AG04450 (cell line): Measurements from ENCODE around the gene PDE4D. TPM values are rescaled to one million over a fixed set of nuclear protein-coding genes. Genes with fewer than 3 reads are reported as not detected.
"Not testable (repeated sequence)": the region's sequence is repeated elsewhere in the genome, so short reads cannot be mapped to it uniquely, and the experiment has no call there.

ENCODE experiments used
- CTCF ChIA-PET: fragments of 300-600, 350-600 bp; formaldehyde crosslinking; extraction: SDS; loops from one replicate; lab custom pipeline; 2022; ENCODE audit warnings: antibody characterized with exemption, inconsistent platforms; lab: Charles Lee
- POLR2A ChIA-PET: fragments of 350-600 bp; formaldehyde crosslinking; extraction: SDS; loops from one replicate; lab custom pipeline; 2021; ENCODE audit warnings: antibody characterized with exemption, inconsistent platforms; lab: Yijun Ruan, JAX
- DNase-seq: peaks from one replicate; pipeline ENCODE4 v3.0.0-alpha.2; 2011; ENCODE audit warnings: low read depth, low spot score
- H3K27ac ChIP-seq: one replicate; pipeline ENCODE4 v1.5.1; 2012; ENCODE audit warnings: low read depth, low read length, control low read depth
- H3K27me3 ChIP-seq: one replicate; pipeline ENCODE4 v1.6.0; 2012; ENCODE audit warnings: low read length; ENCODE audit not compliant: control insufficient read depth, insufficient read depth
- H3K4me3 ChIP-seq: 2 replicates; pipeline ENCODE4 v1.5.1; 2011; ENCODE audit warnings: mild to moderate bottlenecking, low read depth, low read length, control low read depth
- H3K9me3 ChIP-seq: 2 replicates; pipeline ENCODE4 v1.5.1; 2012; ENCODE audit warnings: low read length; ENCODE audit not compliant: control insufficient read depth, insufficient read depth
- polyA plus RNA-seq: library from polyadenylated mRNA; depleted of rRNA; stranded (reverse); fragments of >200 nt; gene quantifications from 2 replicates; pipeline ENCODE4 v1.2.3, GENCODE V29; 2011
- TF ChIP-seq, protein P1 (sequence below): IDR thresholded peaks from 2 replicates; pipeline ENCODE4 v1.5.1; 2011; ENCODE audit warnings: low read depth, low read length, control low read depth, inconsistent platforms

Gene PDE4D
- polyA plus RNA-seq, 1 experiment = 12.0 TPM

DNA sequence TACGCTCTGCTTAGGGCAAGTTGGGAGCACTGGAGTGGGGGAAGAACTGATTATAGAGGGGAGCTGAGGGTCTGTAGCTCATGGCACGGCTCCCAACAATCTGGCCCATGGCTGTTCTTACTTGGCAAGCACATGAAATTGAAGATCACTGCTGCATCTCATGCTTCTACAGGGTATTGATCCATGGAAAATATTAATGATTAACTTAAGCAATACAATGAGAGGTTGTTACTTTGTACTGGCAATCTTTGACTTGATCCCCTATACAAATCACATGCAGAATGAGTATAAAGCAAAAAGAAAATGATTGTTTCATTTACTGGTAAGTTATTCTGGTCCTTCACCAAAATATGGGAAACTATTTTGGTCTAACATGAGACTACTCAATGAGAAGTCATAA is 481.1 kb downstream of the PDE4D start:
- Histone ChIP-seq H3K27ac (no peak overlapping the region), H3K4me3 (no peak overlapping the region), H3K27me3 (no peaks in the 10 kb centered on the region), H3K9me3 (no peaks in the 10 kb centered on the region)
- DNase-seq = no peak
- ChIA-PET CTCF (interaction anchor here (0.8 kb wide), 1 partner anchor 224 kb away, joined by 3 read pairs; no protein-coding TSS in a partner anchor), POLR2A (no interaction called here)
- TF ChIP-seq, protein P1, sequence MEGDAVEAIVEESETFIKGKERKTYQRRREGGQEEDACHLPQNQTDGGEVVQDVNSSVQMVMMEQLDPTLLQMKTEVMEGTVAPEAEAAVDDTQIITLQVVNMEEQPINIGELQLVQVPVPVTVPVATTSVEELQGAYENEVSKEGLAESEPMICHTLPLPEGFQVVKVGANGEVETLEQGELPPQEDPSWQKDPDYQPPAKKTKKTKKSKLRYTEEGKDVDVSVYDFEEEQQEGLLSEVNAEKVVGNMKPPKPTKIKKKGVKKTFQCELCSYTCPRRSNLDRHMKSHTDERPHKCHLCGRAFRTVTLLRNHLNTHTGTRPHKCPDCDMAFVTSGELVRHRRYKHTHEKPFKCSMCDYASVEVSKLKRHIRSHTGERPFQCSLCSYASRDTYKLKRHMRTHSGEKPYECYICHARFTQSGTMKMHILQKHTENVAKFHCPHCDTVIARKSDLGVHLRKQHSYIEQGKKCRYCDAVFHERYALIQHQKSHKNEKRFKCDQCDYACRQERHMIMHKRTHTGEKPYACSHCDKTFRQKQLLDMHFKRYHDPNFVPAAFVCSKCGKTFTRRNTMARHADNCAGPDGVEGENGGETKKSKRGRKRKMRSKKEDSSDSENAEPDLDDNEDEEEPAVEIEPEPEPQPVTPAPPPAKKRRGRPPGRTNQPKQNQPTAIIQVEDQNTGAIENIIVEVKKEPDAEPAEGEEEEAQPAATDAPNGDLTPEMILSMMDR = no peak

DNA sequence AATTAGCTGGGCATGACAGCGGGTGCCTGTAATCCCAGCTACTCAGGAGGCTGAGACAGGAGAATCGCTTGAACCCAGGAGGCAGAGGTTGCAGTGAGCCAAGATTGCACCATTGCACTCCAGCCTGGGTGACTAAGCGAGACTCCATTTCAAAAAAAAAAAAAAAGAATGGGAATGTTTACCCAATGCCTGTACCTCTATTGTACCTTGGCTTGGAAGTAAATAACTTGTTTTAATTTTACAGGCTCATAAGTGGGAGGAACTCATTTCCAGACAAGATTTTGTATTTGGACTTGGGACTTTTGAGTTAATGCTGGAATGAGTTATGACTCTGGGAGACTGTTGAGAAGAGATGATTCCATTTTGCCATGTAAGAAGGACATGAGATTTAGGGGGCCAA is 484.5 kb downstream of the PDE4D start:
- H3K27ac ChIP-seq, H3K4me3 ChIP-seq, DNase-seq, POLR2A ChIA-PET, H3K9me3 ChIP-seq, CTCF ChIA-PET, H3K27me3 ChIP-seq: not testable (repeated sequence)

DNA sequence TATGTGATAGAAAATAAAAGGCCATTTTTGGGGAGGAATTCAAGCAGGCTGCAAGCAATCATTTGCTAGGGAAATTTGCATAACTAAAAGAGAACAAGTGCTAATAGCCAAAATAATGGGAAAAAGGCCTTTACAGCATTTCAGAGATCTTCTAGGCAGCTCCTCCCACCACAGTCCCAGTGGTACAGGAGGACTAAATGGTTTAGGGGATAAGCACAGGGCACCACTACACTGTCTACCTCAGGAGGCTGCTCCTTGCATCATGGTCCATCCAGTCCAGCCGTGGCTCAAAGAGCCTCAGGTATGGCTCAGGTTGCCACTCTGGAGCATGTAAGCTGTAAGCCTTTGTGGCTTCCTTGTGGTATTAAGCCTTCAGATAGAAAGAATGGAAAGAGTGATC is 485.6 kb downstream of the PDE4D start:
- Histone ChIP-seq H3K27me3 (no peaks in the 10 kb centered on the region), H3K9me3 (no peaks in the 10 kb centered on the region), H3K4me3 (no peak overlapping the region), H3K27ac (no peak overlapping the region)
- TF ChIP-seq, protein P1 = no peak
- DNase-seq = no peak
- ChIA-PET CTCF (no interaction called here), POLR2A (no interaction called here)

DNA sequence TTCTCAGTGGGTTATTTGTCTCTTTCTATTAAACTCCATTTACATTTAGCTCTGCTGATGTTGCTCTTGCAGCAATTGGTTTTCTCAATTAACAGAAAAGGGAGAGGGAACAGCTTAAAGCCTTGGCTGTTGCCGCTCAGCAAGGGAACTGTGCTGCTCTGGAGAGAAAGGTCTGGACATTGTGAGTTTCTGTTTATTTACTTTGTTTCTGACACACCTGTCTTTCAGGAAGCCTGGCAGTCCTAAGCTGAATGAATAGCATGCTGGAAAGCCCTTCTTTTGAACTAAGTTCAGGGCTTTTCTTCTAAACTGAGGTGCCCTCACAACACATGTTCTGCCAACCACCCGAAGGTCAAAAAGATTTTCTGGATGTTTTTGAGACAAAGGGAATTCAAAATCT is 491.9 kb downstream of the PDE4D start:
- no peak for DNase-seq
- TF ChIP-seq, protein P1 = no peak
- POLR2A ChIA-PET = no interaction called here
- no peak overlapping the region for H3K27ac ChIP-seq
- H3K27me3 ChIP-seq = no peaks in the 10 kb centered on the region
- no peaks in the 10 kb centered on the region for H3K9me3 ChIP-seq
- no peak overlapping the region for H3K4me3 ChIP-seq
- CTCF ChIA-PET = no interaction called here

DNA sequence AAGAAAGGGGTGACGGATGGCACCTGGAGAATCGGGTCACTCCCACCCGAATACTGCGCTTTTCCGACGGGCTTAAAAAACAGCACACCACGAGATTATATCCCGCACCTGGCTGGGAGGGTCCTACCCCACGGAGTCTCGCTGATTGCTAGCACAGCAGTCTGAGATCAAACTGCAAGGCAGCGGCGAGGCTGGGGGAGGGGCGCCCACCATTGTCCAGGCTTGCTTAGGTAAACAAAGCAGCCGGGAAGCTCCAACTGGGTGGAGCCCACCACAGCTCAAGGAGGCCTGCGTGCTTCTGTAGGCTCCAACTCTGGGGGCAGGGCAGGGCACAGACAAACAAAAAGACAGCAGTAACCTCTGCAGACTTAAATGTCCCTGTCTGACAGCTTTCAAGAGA is 498.6 kb downstream of the PDE4D start:
- POLR2A ChIA-PET, DNase-seq, H3K4me3 ChIP-seq, H3K27ac ChIP-seq, H3K27me3 ChIP-seq, CTCF ChIA-PET, H3K9me3 ChIP-seq: not testable (repeated sequence)

DNA sequence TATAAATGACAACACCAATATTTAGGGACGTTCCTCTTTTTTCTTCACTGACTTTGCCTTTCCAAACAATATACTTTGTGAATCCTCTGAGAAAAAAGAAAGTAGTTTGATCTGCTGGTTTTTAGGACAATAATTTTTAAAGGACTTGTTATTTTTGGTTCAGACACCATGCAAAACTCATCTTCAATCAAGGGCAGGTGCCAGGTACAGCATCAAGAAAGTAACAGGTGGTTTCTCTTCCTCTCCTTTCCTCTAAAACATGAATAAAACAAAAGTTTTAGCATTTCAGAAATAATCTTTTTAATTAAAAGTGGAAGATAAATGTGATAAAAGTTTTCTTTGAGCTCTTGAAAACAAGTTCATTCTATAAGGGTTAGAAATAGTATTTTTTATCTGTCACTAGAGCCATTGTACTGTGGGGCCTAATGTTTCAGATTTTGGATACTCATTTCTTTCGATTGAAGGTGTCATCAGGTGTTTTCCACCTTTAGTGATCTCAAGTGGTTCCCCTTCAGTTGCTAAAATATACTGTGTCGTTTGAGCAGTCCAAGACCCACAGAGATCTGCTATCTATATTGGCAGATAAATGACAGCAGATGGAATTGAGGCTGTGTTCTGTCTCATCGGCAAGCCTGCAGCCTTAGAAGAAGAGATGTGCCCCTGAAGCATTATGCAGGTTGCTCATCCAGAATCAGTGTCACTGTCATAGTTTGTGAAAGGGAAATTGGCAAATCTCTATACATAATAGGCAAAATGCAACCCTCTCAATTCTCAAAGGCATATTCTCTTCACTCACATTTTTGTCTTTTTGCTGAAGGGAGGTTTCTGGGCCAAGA is 499.7 kb downstream of the PDE4D start:
- CTCF ChIA-PET = no interaction called here

More for the DNA sequence above, 499.7 kb downstream of the PDE4D start:
- no peaks in the 10 kb centered on the region for H3K27me3 ChIP-seq
- H3K27ac ChIP-seq = no peak overlapping the region
- no peaks in the 10 kb centered on the region for H3K9me3 ChIP-seq
- TF ChIP-seq, protein P1 = no peak
- H3K4me3 ChIP-seq = no peak overlapping the region
- DNase-seq = no peak
- POLR2A ChIA-PET = no interaction called here
